ENCODE results near the gene WWC1.

Gene WWC1

DNA sequence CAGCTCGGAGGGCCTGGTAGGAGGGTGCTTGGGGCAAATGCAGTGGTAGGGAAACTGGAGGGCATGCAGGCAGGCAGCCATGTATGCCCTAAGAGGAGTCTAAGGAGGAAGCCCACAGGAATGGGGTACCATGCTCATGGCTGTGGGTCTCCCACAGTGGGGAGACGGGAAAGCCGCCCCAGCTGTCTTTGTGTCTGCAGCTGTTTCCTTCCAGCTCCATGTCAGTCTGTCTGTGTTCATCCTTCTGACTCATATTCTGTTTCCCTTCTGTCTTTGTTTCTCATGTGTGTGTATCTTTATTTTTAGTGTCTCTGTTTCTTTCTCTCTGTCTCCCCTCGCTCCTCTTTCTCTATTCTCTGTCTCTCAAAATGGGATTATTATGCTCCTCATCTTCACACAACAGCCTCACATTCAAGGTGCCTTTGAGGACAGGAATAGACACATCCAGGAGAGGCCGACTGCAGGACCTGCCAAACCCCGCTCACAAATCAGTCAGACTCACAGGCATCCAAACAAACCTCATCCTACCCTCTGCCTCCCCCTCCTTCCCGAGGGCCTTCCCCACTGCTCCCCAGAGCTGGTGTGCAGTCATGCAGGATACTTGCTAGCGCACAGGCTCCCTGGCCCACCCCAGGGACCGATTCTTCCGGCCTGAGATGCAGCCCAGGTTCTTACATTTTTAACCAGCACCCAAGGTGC, 126.4 kb downstream of the WWC1 start:
- no peak overlapping the region for H3K4me3 ChIP-seq (ENCODE audit: low read depth, low read length)
- peak; percentile 9 for DNase-seq (ENCODE audit: low read depth, low spot score)
- TF ChIP-seq, protein P1, sequence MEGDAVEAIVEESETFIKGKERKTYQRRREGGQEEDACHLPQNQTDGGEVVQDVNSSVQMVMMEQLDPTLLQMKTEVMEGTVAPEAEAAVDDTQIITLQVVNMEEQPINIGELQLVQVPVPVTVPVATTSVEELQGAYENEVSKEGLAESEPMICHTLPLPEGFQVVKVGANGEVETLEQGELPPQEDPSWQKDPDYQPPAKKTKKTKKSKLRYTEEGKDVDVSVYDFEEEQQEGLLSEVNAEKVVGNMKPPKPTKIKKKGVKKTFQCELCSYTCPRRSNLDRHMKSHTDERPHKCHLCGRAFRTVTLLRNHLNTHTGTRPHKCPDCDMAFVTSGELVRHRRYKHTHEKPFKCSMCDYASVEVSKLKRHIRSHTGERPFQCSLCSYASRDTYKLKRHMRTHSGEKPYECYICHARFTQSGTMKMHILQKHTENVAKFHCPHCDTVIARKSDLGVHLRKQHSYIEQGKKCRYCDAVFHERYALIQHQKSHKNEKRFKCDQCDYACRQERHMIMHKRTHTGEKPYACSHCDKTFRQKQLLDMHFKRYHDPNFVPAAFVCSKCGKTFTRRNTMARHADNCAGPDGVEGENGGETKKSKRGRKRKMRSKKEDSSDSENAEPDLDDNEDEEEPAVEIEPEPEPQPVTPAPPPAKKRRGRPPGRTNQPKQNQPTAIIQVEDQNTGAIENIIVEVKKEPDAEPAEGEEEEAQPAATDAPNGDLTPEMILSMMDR (IDR thresholded peaks at IDR 0.05; ENCODE audit: low read depth, low read length): no peak
- in situ Hi-C loops (cut with HindIII; ENCODE audit: low sequenced_read_pairs): no loop called here

DNA sequence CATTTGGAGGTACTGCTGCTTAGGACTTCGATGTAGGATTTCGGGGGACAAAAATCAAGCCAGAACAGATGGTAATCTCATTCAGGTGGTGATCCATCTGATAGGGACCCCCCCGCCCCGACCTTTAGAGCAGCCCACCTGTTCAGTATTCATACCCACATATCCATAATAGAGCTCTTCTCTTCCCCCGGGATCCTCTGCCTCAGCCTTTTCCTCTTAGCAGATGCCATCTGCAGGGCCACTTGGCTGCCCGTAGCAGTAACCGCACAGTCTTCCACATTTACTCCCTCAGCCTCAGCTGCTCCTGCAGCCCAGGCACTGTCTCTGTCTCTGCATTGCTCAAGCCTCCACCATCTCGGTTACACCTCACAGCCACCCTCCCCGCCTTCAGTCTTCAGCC, 129.0 kb downstream of the WWC1 start:
- DNase-seq (ENCODE audit: low read depth, low spot score): no peak
- TF ChIP-seq, protein P1 (IDR thresholded peaks at IDR 0.05; ENCODE audit: low read depth, low read length): no peak
- in situ Hi-C loops (cut with HindIII; ENCODE audit: low sequenced_read_pairs): no loop called here
- no peak overlapping the region for H3K4me3 ChIP-seq (ENCODE audit: low read depth, low read length)

DNA sequence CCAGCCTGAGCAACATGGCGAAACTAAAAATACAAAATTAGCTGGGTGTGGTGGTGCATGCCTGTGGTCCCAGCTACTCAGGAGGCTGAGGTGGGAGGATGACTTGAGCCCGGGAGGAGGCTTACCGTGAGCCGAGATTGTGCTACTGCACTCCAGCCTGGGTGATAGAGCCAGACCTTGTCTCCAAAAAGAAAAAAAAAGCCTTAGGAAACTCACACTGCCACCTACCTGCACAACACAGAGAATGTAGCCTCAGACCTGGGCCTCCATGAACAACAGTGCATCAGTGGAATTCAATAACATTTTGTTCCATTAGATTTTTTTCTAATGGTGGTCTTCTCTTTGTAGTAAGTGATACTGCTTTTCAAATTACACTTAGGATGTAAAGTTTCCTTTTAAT, 131.0 kb downstream of the WWC1 start:
- DNase-seq (ENCODE audit: low read depth, low spot score): no peak
- H3K4me3 ChIP-seq (ENCODE audit: low read depth, low read length): no peak overlapping the region
- TF ChIP-seq, protein P1 (IDR thresholded peaks at IDR 0.05; ENCODE audit: low read depth, low read length): peak; percentile 22
- in situ Hi-C loops (cut with HindIII; ENCODE audit: low sequenced_read_pairs): no loop called here

DNA sequence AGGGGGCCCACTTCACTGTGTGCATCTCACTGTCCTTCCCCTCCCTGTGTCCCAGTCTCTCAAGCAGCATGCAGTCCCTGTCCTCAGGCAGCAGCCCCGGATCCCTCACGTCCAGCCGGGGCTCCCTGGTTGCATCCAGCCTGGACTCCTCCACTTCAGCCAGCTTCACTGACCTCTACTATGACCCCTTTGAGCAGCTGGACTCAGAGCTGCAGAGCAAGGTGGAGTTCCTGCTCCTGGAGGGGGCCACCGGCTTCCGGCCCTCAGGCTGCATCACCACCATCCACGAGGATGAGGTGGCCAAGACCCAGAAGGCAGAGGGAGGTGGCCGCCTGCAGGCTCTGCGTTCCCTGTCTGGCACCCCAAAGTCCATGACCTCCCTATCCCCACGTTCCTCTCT, 132.0 kb downstream of the WWC1 start:
- H3K4me3 ChIP-seq (ENCODE audit: low read depth, low read length): no peak overlapping the region
- no peak for DNase-seq (ENCODE audit: low read depth, low spot score)
- TF ChIP-seq, protein P1 (IDR thresholded peaks at IDR 0.05; ENCODE audit: low read depth, low read length): no peak
- in situ Hi-C loops (cut with HindIII; ENCODE audit: low sequenced_read_pairs): no loop called here

DNA sequence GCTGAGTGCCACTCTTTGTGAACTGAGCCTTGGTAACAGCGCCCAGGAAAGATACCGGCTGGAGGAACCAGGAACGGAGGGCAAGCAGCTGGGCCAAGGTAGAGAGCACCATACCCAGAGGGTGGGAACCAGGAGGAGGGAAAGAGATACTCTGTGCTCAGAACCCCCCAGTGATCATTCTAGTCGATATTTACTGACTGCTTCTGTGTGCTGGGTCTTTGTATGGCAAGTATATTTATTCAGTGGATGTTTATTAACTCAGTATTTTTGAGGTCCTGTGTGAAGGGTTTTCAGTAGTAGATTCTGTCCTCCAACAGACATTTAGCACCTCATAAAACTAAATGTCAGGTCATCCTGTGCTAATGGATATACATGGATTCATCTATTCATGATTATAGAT, 132.5 kb downstream of the WWC1 start:
- in situ Hi-C loops (cut with HindIII; ENCODE audit: low sequenced_read_pairs): no loop called here
- H3K4me3 ChIP-seq (ENCODE audit: low read depth, low read length): no peak overlapping the region
- no peak for DNase-seq (ENCODE audit: low read depth, low spot score)
- TF ChIP-seq, protein P1 (IDR thresholded peaks at IDR 0.05; ENCODE audit: low read depth, low read length): no peak

DNA sequence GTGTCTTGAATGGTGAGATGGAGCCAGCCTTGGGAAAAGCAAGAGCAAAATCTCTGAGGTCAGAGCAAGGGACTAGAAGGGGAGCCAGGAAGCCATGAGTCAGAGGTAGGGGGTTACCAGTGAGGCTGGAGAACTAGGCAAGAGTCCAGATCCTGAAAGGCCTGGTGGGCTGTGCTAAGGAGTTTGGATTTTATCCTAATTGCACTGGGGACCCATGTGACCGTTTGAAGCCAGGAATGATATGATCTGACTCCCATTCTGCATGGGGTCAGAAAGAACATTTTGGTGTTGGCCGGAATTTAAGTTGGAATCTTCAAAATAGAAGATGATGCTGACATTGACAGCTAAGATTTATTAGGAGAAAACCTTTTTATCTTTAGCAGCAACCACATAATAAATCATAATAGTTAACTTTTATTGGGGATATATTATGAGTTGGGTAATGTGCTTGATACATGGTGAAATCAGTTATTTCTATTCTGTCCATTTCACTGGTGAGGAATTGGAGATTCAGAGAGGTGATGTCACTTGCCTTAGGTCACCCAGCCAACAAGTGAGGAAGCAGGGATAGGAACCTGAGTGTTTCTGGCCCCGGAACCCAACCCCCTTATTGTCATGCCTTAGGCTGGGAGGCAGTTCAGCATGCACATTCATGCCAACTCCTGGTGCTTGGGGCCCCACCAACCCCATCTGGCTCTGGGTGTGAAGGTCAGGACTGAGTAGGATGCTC, 133.3 kb downstream of the WWC1 start:
- TF ChIP-seq, protein P1 (IDR thresholded peaks at IDR 0.05; ENCODE audit: low read depth, low read length): no peak
- DNase-seq (ENCODE audit: low read depth, low spot score): peak; percentile 28
- no peak overlapping the region for H3K4me3 ChIP-seq (ENCODE audit: low read depth, low read length)
- in situ Hi-C loops (cut with HindIII; ENCODE audit: low sequenced_read_pairs): no loop called here

All from astrocyte of the spinal cord (primary cell).